NCI-H1092 treated with DMSO at 0.1 percent for 48 hours (cell line): ENCODE results near the gene RAD21L1.

ENCODE experiments used
- DNase-seq: peaks from one replicate; lab custom pipeline; 2025; lab: John Stamatoyannopoulos, UW

The RAD21L1 gene

DNA sequence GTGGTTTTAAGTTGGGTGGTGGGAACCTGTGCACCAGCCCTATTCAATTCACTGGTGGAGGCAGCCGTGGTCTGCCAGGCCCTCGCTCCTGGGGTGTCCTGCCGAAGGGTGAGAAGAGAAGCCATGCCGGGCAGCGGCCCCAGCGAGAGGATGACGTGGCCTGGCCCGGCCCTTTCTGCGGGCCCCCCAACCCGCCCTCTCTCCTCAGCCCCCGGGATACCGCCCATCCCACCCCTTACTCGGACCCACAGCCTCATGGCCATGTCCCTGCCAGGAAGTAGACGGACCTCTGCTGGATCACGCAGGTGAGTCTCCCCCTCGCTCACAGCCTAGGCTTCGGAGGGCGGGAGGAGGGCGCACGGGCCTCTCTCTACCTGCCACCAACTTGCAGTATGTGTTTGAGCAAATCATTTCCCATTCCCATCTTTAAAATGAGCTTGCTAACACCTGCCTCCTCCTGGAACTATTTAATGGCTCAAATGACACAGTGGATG lies 70.3 kb downstream of the RAD21L1 start:
- DNase-seq: no peak

DNA sequence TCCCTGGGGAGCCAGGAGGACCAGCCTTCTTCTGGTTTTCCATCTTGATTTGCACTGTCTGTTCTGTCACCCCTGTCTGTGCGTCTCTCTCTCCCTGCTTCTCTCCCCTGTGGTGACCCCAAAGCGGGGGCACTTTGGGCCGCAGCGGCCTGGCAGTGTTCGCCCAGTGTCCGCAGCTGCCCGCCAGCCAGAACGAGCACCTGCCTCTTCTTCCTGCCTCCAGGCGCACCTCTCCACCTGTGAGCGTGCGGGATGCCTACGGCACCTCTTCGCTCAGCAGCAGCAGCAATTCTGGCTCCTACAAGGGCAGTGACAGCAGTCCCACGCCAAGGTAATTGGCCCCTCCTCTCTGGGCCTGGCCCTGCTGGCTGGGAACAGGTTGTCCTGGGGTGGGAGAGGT lies 71.1 kb downstream of the RAD21L1 start:
- DNase-seq: no peak

DNA sequence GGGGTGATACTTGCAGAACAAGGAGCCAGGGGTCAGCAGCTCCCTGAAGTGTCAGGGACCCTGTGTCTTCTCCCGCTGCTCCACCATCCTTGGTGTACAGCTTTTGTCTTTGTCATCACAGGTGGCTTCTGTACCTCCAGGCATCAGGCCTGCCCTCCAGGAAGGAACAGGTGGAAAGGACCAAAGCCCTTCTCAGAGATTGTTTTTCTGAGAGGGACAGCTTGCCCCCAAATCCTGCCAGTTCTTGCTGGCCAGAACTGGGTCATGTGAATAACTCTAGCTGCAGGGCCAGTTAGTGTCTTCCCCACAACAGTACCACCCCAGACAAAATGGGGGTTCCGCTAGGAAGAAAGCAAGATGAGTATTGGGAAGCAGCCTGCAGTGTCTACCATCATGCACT lies 71.6 kb downstream of the RAD21L1 start:
- DNase-seq: no peak

DNA sequence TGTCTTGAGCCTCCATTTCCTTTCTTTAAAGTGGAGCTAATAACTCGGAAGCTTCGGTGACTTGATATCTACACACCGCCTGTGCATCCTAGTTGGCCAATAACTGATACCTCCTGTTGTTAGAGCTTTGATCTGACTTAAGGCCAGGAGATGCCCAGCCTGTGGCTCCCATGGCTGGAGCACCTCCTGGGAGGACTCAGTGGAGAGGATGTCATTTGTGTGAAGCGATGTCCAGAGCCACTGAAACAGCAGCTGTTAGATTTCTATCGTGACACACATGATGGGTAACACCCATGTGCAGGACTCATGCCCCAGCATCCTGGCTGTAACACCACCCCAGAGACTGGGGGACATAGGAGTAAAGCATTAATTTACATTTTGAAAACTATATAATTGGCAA lies 72.3 kb downstream of the RAD21L1 start:
- no peak for DNase-seq

DNA sequence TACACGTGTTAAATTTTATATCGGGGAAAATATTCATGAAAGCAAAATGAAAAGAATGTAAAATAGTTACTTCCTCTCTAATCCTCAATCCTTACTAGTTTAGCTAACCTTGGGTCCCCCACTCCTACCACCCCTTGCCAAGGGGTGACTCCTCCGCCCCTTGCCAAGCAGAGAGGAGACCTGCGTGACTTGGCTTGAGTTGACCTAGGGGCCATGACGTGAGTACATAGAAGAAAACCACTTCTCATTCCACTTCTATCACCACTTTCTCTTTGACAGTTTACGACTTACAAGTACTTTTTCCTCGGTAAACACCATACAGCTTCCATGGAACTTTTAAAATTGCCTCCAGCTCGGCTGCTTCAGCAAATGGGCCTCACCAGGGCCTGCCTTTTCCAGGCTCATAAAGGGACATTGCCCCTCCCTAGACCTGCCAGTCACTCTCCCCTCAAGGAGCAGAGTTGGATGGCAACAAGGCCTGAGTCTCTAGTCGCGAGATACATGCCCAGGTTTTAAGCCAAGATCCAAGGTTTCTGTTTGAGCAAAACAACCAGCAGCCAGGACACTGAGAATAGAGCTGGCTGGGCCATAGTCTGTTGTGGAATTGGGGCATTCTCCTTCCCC lies 73.2 kb downstream of the RAD21L1 start:
- DNase-seq: no peak

DNA sequence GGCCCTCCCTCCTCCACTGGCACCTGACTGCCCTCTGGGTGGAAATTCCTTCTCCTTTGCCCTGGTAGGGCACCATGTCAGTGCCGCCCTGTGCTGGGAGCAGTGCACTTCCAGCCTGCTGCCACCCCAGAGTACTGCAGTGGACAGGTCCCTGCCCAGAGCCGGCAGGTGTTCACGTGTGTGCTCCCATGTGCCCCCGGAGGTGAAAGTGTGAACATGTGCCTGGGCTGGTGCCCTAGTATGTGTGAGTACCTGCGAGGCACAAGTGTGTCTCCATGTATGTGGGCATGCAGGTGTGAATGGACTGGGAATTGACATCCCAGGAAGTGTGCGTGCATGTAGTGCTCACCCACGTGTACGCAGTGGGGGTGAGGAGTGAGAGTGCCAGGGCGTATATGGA lies 73.7 kb downstream of the RAD21L1 start:
- DNase-seq: peak; percentile 6

DNA sequence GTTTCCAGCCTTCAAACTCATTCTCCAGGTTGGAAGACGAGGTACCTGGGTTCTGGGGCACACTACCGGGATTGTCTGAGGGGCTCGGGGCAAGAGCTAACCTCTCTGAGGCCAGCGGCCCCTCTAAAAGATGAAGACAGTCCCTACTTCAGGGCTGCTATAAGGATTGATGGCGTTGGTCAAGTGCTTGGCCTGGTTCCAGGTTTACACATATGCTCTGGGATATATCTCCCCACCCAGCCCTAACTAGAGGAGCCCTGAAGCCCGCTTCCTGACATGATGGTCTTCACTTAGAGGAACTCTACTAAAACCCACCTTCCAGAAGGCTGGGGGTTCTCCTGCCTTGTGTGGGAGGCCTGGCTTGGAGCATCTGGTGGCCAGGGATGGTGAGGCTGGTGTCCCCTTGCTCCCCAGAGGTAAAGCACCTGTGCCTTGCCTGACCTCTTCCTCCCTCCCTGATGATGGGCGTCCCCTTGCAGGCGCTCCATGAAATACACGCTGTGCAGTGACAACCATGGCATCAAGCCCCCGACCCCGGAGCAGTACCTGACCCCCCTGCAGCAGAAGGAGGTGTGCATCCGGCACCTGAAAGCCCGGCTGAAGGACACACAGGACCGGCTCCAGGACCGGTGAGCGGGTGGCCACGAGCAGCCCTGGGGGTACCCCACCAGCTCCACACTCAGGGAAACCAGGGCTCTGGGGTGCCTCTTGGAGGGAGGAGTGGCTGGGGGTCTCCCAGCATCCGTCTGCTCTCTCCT lies 74.4 kb downstream of the RAD21L1 start:
- DNase-seq: no peak

DNA sequence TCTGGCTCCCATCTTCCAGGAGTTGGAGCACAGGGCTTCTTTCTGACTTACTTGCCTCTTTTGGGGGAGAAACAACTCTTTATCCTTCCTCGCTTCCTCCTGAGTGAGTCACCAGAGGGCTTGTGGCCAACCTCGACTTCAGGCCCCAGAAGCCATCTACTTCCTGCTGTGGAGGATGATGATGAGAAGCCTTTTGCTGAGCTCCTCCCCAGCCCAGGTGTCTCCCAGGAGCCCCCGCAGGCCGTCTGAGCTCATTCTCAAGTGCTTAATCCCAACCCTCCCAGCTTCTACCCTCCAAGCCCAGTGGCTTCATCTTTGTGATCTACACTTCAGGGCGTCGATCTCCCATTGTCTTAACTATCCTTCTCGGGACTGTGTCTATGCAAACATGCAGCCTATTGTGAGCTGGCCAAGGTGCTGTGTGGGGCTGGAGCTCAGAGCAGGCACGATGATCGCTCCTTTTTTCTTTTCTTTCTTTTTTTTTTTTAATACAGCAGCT lies 75.2 kb downstream of the RAD21L1 start:
- no peak for DNase-seq

DNA sequence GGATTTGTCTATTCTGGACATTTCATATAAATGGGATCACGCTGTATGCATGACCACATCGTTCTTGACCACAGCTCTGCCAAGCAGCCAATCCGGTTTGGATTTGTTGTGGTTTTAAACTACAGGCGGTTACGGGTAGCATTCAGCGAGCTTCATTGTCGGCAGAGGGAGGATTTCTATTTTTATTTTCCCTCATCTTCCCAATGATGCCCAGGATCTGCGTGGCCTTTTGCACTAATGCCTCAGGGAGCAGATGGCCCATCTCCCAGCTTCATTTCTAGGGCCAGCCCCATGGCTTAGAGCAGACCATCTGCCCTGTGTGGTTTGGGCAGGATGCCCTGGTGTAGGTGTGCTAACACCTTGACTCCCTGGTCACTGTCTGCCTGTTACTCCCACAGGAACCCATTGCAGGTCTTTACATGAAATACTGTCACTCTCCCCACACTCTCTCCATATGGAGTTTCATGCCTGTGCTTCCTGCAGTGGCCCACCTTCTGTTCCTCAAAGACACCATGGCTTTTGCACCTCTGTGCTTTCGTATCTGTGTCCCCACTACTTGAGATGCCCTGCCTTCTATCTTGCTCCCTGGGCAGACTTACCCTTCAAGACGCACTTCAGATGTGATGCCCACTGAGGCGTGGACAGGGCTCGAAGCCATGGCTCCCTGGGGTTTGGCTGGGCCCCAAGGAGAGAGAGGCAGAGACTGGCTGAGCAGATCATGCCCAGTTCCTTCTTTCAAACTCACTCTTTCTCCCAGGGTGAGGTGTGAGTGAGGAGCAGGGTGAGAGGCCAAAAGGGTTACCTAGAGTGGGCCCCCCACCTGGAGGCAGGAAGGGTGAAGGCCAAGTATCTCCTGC lies 77.1 kb downstream of the RAD21L1 start:
- no peak for DNase-seq

DNA sequence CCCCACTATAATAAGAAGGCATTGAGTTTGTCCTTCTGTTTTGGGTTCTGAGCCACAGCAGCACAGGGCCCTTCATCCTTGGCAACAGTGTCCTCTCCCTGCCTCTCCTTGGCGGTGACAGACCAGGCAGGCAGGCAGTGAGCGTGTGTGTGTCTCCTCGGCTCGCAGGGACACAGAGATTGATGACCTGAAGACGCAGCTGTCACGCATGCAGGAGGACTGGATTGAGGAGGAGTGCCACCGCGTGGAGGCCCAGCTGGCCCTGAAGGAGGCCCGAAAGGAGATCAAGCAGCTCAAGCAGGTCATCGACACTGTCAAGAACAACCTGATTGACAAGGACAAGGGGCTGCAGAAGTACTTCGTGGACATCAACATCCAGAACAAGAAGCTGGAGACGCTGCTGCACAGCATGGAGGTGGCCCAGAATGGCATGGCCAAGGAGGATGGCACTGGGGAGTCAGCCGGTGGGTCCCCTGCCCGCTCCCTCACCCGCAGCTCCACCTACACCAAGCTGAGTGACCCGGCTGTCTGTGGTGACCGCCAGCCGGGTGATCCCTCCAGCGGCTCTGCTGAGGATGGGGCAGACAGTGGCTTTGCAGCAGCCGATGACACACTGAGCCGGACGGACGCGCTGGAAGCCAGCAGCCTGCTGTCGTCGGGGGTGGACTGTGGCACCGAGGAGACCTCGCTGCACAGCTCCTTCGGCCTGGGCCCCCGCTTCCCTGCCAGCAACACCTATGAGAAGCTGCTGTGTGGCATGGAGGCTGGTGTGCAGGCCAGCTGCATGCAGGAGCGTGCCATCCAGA lies 79.1 kb downstream of the RAD21L1 start:
- no peak for DNase-seq
